A549 (cell line): ENCODE results near the gene EED.

ENCODE experiments used
- CEBPB ChIP-seq, 2 experiments: fragments of >200 bp in 1 of 2; sonication (Bioruptor Twin) in 1 of 2; formaldehyde crosslinking in 1 of 2; IDR thresholded peaks; 2 replicates each; pipeline ENCODE4 v1.6.1; 2012 to 2016
- CHD2 ChIP-seq: fragments of 150-350 bp; IDR thresholded peaks from 2 replicates; pipeline ENCODE4 v1.6.1; 2014; ENCODE audit warnings: low read length; ENCODE audit not compliant: partially characterized antibody
- CTCF ChIP-seq: fragments of >200 bp; sonication (Bioruptor Twin); formaldehyde crosslinking; IDR thresholded peaks from 3 replicates; pipeline ENCODE4 v1.5.1; 2016
- EP300 ChIP-seq, 2 experiments: fragments of >200 bp; sonication (Bioruptor Twin); formaldehyde crosslinking; IDR thresholded peaks; 2 replicates in 1 of 2; 3 replicates in 1 of 2; pipeline ENCODE4 v1.6.1; 2016 to 2017
- KDM1A ChIP-seq: fragments of 200-600 bp; sonication (generic); IDR thresholded peaks from 2 replicates; pipeline ENCODE4 v1.6.1; 2016; ENCODE audit warnings: low read depth, mild to moderate bottlenecking
- MAZ ChIP-seq: fragments of 150-350 bp; IDR thresholded peaks from 2 replicates; pipeline ENCODE4 v1.6.1; 2014; ENCODE audit warnings: antibody characterized with exemption, low read depth, low read length, borderline replicate concordance
- PBX3 ChIP-seq: IDR thresholded peaks from 2 replicates; pipeline ENCODE4 v1.6.1; 2012
- PHF8 ChIP-seq: fragments of 200-600 bp; sonication (generic); IDR thresholded peaks from 2 replicates; pipeline ENCODE4 v1.6.1; 2016; ENCODE audit warnings: low read depth, mild to moderate bottlenecking, antibody characterized with exemption, moderate library complexity, borderline replicate concordance
- REST ChIP-seq: fragments of 200-600 bp; sonication (generic); IDR thresholded peaks from 2 replicates; pipeline ENCODE4 v1.6.1; 2016; ENCODE audit warnings: antibody characterized with exemption, mild to moderate bottlenecking, moderate library complexity

GRCh38 chr11:86248609-86249008 is 4.1 kb downstream of the EED start:
- TF ChIP-seq KDM1A (no peak), CEBPB (IDR thresholded peaks at IDR 0.05) (no peak), PBX3 (no peak), EP300 (IDR thresholded peaks at IDR 0.05) (no peak), CTCF (no peak), REST (no peak), CHD2 (no peak), PHF8 (no peak), MAZ (no peak)
